HG03354 (cell line): ENCODE data around the gene TXNDC12.
"Not testable (repeated sequence)": the region's sequence is repeated elsewhere in the genome, so short reads cannot be mapped to it uniquely, and the experiment has no call there.

ENCODE experiments used
- ATAC-seq: cut with Tn5 transposase; IDR thresholded peaks from one replicate; pipeline ENCODE4 v1.9.1; 2021; ENCODE audit warnings: mild to moderate bottlenecking; ENCODE audit not compliant: unreplicated experiment, poor library complexity, severe bottlenecking

TXNDC12 gene

GRCh38 chr1:52005548-52005947, 49.4 kb downstream of the TXNDC12 start:
- not testable (repeated sequence) for ATAC-seq

- no peak for ATAC-seq
Measured at GRCh38 chr1:52003877-52004276, 51.1 kb downstream of the TXNDC12 start.

GRCh38 chr1:52002038-52002917, 52.7 kb downstream of the TXNDC12 start:
- ATAC-seq, result peak; percentile 89

- no peak for ATAC-seq
Measured at GRCh38 chr1:51998701-51999100, 56.3 kb downstream of the TXNDC12 start.

- no peak for ATAC-seq
Measured at GRCh38 chr1:51997974-51998382, 57.0 kb downstream of the TXNDC12 start.

GRCh38 chr1:51990478-51990965, 64.5 kb downstream of the TXNDC12 start, which contains the start of gene RAB3B:
TSS of gene RAB3B (minus strand) at chr1:51990700. CDS start at chr1:51977117, 13,583 bp downstream.
- peak; percentile 86 for ATAC-seq

- no peak for ATAC-seq
Measured at GRCh38 chr1:51989582-51990477, 65.2 kb downstream of the TXNDC12 start.

GRCh38 chr1:51988254-51988653, 66.7 kb downstream of the TXNDC12 start:
- ATAC-seq, result no peak

GRCh38 chr1:51986718-51987117, 68.3 kb downstream of the TXNDC12 start:
- ATAC-seq, result no peak

GRCh38 chr1:51982161-51982560, 72.8 kb downstream of the TXNDC12 start:
- no peak for ATAC-seq

- no peak for ATAC-seq
Measured at GRCh38 chr1:51981555-51981954, 73.4 kb downstream of the TXNDC12 start.

- no peak for ATAC-seq
Measured at GRCh38 chr1:51978099-51978498, 76.9 kb downstream of the TXNDC12 start.

- no peak for ATAC-seq
Measured at GRCh38 chr1:51976846-51977602, 78.0 kb downstream of the TXNDC12 start.

GRCh38 chr1:51973587-51974474, 81.2 kb downstream of the TXNDC12 start:
- ATAC-seq, result peak; percentile 49
